GM08714 (cell line): ENCODE measurements around the gene GTF2I.
"Not testable (repeated sequence)": the region's sequence is repeated elsewhere in the genome, so short reads cannot be mapped to it uniquely, and the experiment has no call there.

Source experiments
- H3K4me3 ChIP-seq: fragments of 200-500 bp; sonication (Bioruptor generic); 2 replicates; pipeline ENCODE4 v1.5.1; 2014; ENCODE audit warnings: mild to moderate bottlenecking, low read length, inconsistent platforms
- ZNF274 ChIP-seq: IDR thresholded peaks from 2 replicates; pipeline ENCODE4 v1.6.1; 2012; ENCODE audit warnings: mild to moderate bottlenecking, low read depth, low read length

GTF2I gene

GRCh38 chr7:74725840-74726239 is 68.3 kb downstream of the GTF2I start:
- no peak overlapping the region for H3K4me3 ChIP-seq
- no peak for TF ChIP-seq ZNF274

- no peak overlapping the region for H3K4me3 ChIP-seq
- no peak for TF ChIP-seq ZNF274
Measured at GRCh38 chr7:74726309-74727101, 69.0 kb downstream of the GTF2I start.

- not testable (repeated sequence) for H3K4me3 ChIP-seq
Measured at GRCh38 chr7:74728686-74729085, 71.2 kb downstream of the GTF2I start.

- not testable (repeated sequence) for H3K4me3 ChIP-seq
Measured at GRCh38 chr7:74730186-74730585, 72.7 kb downstream of the GTF2I start.

GRCh38 chr7:74739974-74740703 is 82.6 kb downstream of the GTF2I start:
- H3K4me3 ChIP-seq, result not testable (repeated sequence)

GRCh38 chr7:74743936-74744557 is 86.5 kb downstream of the GTF2I start:
- not testable (repeated sequence) for H3K4me3 ChIP-seq

GRCh38 chr7:74753921-74754482 is 96.5 kb downstream of the GTF2I start:
- not testable (repeated sequence) for H3K4me3 ChIP-seq

- not testable (repeated sequence) for H3K4me3 ChIP-seq
Measured at GRCh38 chr7:74756673-74757072, 99.2 kb downstream of the GTF2I start.

- not testable (repeated sequence) for H3K4me3 ChIP-seq
Measured at GRCh38 chr7:74758268-74758667, 100.8 kb downstream of the GTF2I start.

GRCh38 chr7:74758982-74759381 is 101.5 kb downstream of the GTF2I start:
- not testable (repeated sequence) for H3K4me3 ChIP-seq

GRCh38 chr7:74765205-74765918 is 107.8 kb downstream of the GTF2I start:
- not testable (repeated sequence) for H3K4me3 ChIP-seq

- not testable (repeated sequence) for H3K4me3 ChIP-seq
Measured at GRCh38 chr7:74766509-74766908, 109.0 kb downstream of the GTF2I start.

- not testable (repeated sequence) for H3K4me3 ChIP-seq
Measured at GRCh38 chr7:74766991-74767390, 109.5 kb downstream of the GTF2I start.

GRCh38 chr7:74770062-74770461 is 112.5 kb downstream of the GTF2I start:
- not testable (repeated sequence) for H3K4me3 ChIP-seq

GRCh38 chr7:74772093-74772492 is 114.6 kb downstream of the GTF2I start:
- H3K4me3 ChIP-seq, result not testable (repeated sequence)

- H3K4me3 ChIP-seq, result not testable (repeated sequence)
Measured at GRCh38 chr7:74773760-74774750, 116.5 kb downstream of the GTF2I start, which contains the start of gene NCF1. Gene NCF1, plus strand, starts transcription at chr7:74774011. Its CDS starts 21 bp downstream, at chr7:74774032.

GRCh38 chr7:74775111-74775510 is 117.6 kb downstream of the GTF2I start:
- H3K4me3 ChIP-seq, result not testable (repeated sequence)

- not testable (repeated sequence) for H3K4me3 ChIP-seq
Measured at GRCh38 chr7:74779053-74779452, 121.5 kb downstream of the GTF2I start.

- not testable (repeated sequence) for H3K4me3 ChIP-seq
Measured at GRCh38 chr7:74781746-74782145, 124.2 kb downstream of the GTF2I start.
